GM12878 (cell line): ENCODE results near the gene ADCY2. TPM values are rescaled to one million over a fixed set of nuclear protein-coding genes. Genes with fewer than 3 reads are reported as not detected.

Experiments
- ATAC-seq: fragments of 200-7000 bp; cut with Tn5 transposase; 3 replicates; pipeline ENCODE4 v1.9.1; 2020; ENCODE audit warnings: mild to moderate bottlenecking, moderate library complexity
- BruUV-seq: library from RNA; stranded (reverse); fragments of 400-500 nt; replicated peaks from 2 replicates; lab custom pipeline; 2021; lab: Mats Ljungman, UMichigan
- CTCF ChIA-PET: fragments of 300-600 bp; sonication (Branson Sonifier 250); formaldehyde crosslinking; extraction: SDS; loops from one replicate; lab custom pipeline; 2021; ENCODE audit warnings: inconsistent platforms; lab: Yijun Ruan, JAX
- POLR2A ChIA-PET: fragments of 350-600 bp; formaldehyde crosslinking; extraction: SDS; loops from one replicate; lab custom pipeline; 2021; ENCODE audit warnings: inconsistent platforms; lab: Charles Lee
- RAD21 ChIA-PET: fragments of 300-600 bp; sonication (Branson Sonifier 250); formaldehyde crosslinking; loops from one replicate; lab custom pipeline; 2023; ENCODE audit warnings: antibody characterized with exemption; ENCODE audit not compliant: unreplicated experiment; lab: Charles Lee
- SMC1A ChIA-PET: fragments of 300-600 bp; sonication (Branson Sonifier 250); formaldehyde crosslinking; loops from one replicate; lab custom pipeline; 2023; ENCODE audit not compliant: unreplicated experiment, uncharacterized antibody; lab: Charles Lee
- DNase-seq: peaks from one replicate; pipeline ENCODE4 v3.0.0-alpha.2; 2011; ENCODE audit warnings: low read depth, low spot score
- FAIRE-seq: peaks from 3 replicates; lab custom pipeline; 2011; peaks lifted over from hg19 to GRCh38; lab: Jason Lieb, UNC
- H2AFZ ChIP-seq: 2 replicates; pipeline ENCODE4 v1.6.0; 2011; ENCODE audit warnings: low read depth, low read length, control low read depth; ENCODE audit not compliant: control insufficient read depth
- H3K27ac ChIP-seq: 2 replicates; pipeline ENCODE4 v1.5.1; 2011; ENCODE audit warnings: control low read depth; ENCODE audit not compliant: control insufficient read depth, insufficient read depth
- H3K27me3 ChIP-seq, 2 experiments: replicated peaks in 1 of 2; 2 replicates each; pipeline versions ENCODE4 v1.6.0 to v1.6.1; 2011; ENCODE audit warnings: low read length in 1 of 2; ENCODE audit not compliant: control insufficient read depth in 2 of 2, insufficient read depth in 2 of 2
- H3K36me3 ChIP-seq, 2 experiments: 2 replicates each; pipeline ENCODE4 v1.5.1; 2011; ENCODE audit warnings: low read length in 1 of 2; ENCODE audit not compliant: control insufficient read depth in 2 of 2, insufficient read depth in 2 of 2
- H3K4me1 ChIP-seq: 2 replicates; pipeline ENCODE4 v1.6.1; 2011; ENCODE audit warnings: mild to moderate bottlenecking, low read length, moderate library complexity, mixed read lengths; ENCODE audit not compliant: control insufficient read depth, insufficient read depth
- H3K4me2 ChIP-seq: 2 replicates; pipeline ENCODE4 v1.6.0; 2011; ENCODE audit warnings: control low read depth; ENCODE audit not compliant: control insufficient read depth, insufficient read depth
- H3K4me3 ChIP-seq: fragments of 200-600 bp; sonication (generic); 2 replicates; pipeline ENCODE4 v1.5.1; 2016
- H3K79me2 ChIP-seq: 2 replicates; pipeline ENCODE4 v1.6.0; 2011; ENCODE audit warnings: low read length; ENCODE audit not compliant: control insufficient read depth, insufficient read depth
- H3K9ac ChIP-seq: 2 replicates; pipeline ENCODE4 v1.8.0; 2011; ENCODE audit warnings: low read length, control low read depth, mixed read lengths; ENCODE audit not compliant: control insufficient read depth, insufficient read depth
- H3K9me3 ChIP-seq: replicated peaks from 3 replicates; pipeline ENCODE4 v1.5.1; 2011; ENCODE audit warnings: mild to moderate bottlenecking, low read length; ENCODE audit not compliant: control insufficient read depth, insufficient read depth
- H4K20me1 ChIP-seq: 2 replicates; pipeline ENCODE4 v1.6.0; 2011; ENCODE audit not compliant: control insufficient read depth, insufficient read depth
- ATF3 ChIP-seq: IDR thresholded peaks from 2 replicates; pipeline ENCODE4 v1.6.1; 2011; ENCODE audit warnings: low read depth, mild to moderate bottlenecking, low read length, moderate library complexity, borderline replicate concordance; ENCODE audit errors: extremely low read depth
- BHLHE40 ChIP-seq, 2 experiments: fragments of 450-650 bp in 1 of 2; IDR thresholded peaks; 2 replicates each; pipeline ENCODE4 v1.6.1; 2011 to 2017; ENCODE audit warnings: low read depth in 2 of 2, borderline replicate concordance in 1 of 2, improper control_type of control experiment in 1 of 2, low read length in 1 of 2, mild to moderate bottlenecking in 1 of 2
- ESRRA ChIP-seq: IDR thresholded peaks from 2 replicates; pipeline ENCODE4 v1.6.1; 2012; ENCODE audit warnings: mild to moderate bottlenecking, low read length, improper control_type of control experiment
- GATAD2B ChIP-seq: fragments of 450-650 bp; conservative IDR thresholded peaks from 2 replicates; pipeline ENCODE4 v1.6.1; 2017; ENCODE audit warnings: low read depth, mild to moderate bottlenecking, moderate library complexity
- HDGF ChIP-seq: fragments of 450-650 bp; IDR thresholded peaks from 2 replicates; pipeline ENCODE4 v1.6.1; 2016; ENCODE audit warnings: antibody characterized with exemption
- IRF5 ChIP-seq: fragments of 450-650 bp; IDR thresholded peaks from 2 replicates; pipeline ENCODE4 v1.6.1; 2017; ENCODE audit warnings: borderline replicate concordance
- NR2F1 ChIP-seq: fragments of 450-650 bp; conservative IDR thresholded peaks from 2 replicates; pipeline ENCODE4 v1.6.1; 2017; ENCODE audit warnings: mild to moderate bottlenecking
- RELA ChIP-seq: fragments of 450-650 bp; IDR thresholded peaks from 2 replicates; pipeline ENCODE4 v1.8.0; 2014; ENCODE audit warnings: borderline replicate concordance; ENCODE audit not compliant: partially characterized antibody
- SPI1 ChIP-seq: IDR thresholded peaks from 2 replicates; pipeline ENCODE4 v1.6.1; 2011; ENCODE audit warnings: low read depth, mild to moderate bottlenecking, low read length, moderate library complexity, borderline replicate concordance; ENCODE audit not compliant: insufficient read depth
- TARDBP ChIP-seq: IDR thresholded peaks from 2 replicates; pipeline ENCODE4 v1.6.1; 2016; ENCODE audit warnings: borderline replicate concordance
- ZNF24 ChIP-seq: fragments of 450-650 bp; IDR thresholded peaks from 2 replicates; pipeline ENCODE4 v1.6.1; 2017; ENCODE audit warnings: antibody characterized with exemption, mild to moderate bottlenecking
- WGBS: methylation state at CpG from one replicate; pipeline ENCODE4 v1.1.6; 2016; ENCODE audit warnings: low lambda C conversion rate; ENCODE audit not compliant: insufficient replicate concordance, insufficient coverage; ENCODE audit errors: missing lambda C conversion rate; 5-methylcytosine and 5-hydroxymethylcytosine counted together
- in situ Hi-C: fragments of 300-500 bp; cut with MboI; formaldehyde crosslinking; loops from 9 replicates; pipeline ENCODE4 v1.14.3; 2018; ENCODE audit warnings: mixed read lengths
- intact Hi-C: fragments of 100-400 bp; cut with micrococcal nuclease; formaldehyde crosslinking; loops from one replicate; pipeline ENCODE4 v1.14.2; 2022; ENCODE audit not compliant: unreplicated experiment
- polyA plus RNA-seq, 11 experiments: library from polyadenylated mRNA; depleted of rRNA in 4 of 11; unstranded in 6 of 11; stranded (reverse) in 5 of 11; fragments of >200 nt; fragmentation: Nextera tagmentation in 4 of 11; fragmentation: Illumina TruSeq in 1 of 11; extraction: Ambion mirVana in 4 of 11; extraction: Trizol in 1 of 11; gene quantifications; 1 replicate in 1 of 11; 2 replicates in 10 of 11; pipeline versions ENCODE4 v1.2.1 to v1.2.3, GENCODE V29; 2011 to 2016; ENCODE audit warnings: inconsistent platforms in 2 of 11, missing spikeins in 2 of 11, low read depth in 1 of 11
- total RNA-seq, 4 experiments: library from RNA; depleted of rRNA in 3 of 4; stranded (reverse); fragments of >200 nt in 3 of 4; fragmentation: Illumina TruSeq in 1 of 4; extraction: Trizol in 1 of 4; gene quantifications; 2 replicates each; pipeline versions ENCODE4 v1.2.1 to v1.2.3, GENCODE V29; 2013 to 2021

The ADCY2 gene
- total and polyA plus RNA-seq, 10 of the 15 experiments (the other 5 are each of a cell fraction or from before 2014, with no cell fraction given): 0.07 to 0.26 TPM; not detected in 8

GRCh38 chr5:7419846-7420245, 23.9 kb downstream of the ADCY2 start:
- Histone ChIP-seq H3K9ac (no peak overlapping the region), H3K9me3 (no peaks in the 10 kb centered on the region), H2AFZ (no peak overlapping the region), H3K27me3 (no peaks in the 10 kb centered on the region), H3K4me1 (no peaks in the 10 kb centered on the region), H4K20me1 (no peaks in the 10 kb centered on the region), H3K27ac (no peak overlapping the region), H3K4me2 (no peak overlapping the region), H3K36me3 (no peaks in the 10 kb centered on the region), H3K4me3 (no peak overlapping the region), H3K79me2 (no peaks in the 10 kb centered on the region)
- FAIRE-seq (no peak), DNase-seq (no peak), ATAC-seq (no peak)
- RAD21 ChIA-PET: no interaction called here
- in situ Hi-C loops: no loop called here
- no peak for TF ChIP-seq ZNF24
- TF ChIP-seq IRF5: no peak
- TF ChIP-seq HDGF: no peak
- no peak for TF ChIP-seq NR2F1
- no peak for TF ChIP-seq TARDBP
- TF ChIP-seq ATF3: no peak
- TF ChIP-seq ESRRA: no peak
- TF ChIP-seq BHLHE40 (IDR thresholded peaks at IDR 0.05; ENCODE audit: borderline replicate concordance in 1 of 2, low read depth in 2 of 2, low read length in 1 of 2): no peak
- no peak for TF ChIP-seq GATAD2B
- TF ChIP-seq RELA: no peak
- no peak for TF ChIP-seq SPI1
- POLR2A ChIA-PET: no interaction called here
- 19% methylated on average over 12 of the region's 12 CpGs for WGBS
- intact Hi-C loops: no loop called here
- SMC1A ChIA-PET: no interaction called here
- BruUV-seq: no TSS peak
- CTCF ChIA-PET: no interaction called here
